HG02870 (cell line): ENCODE data around the gene CPSF7.
"Not testable (repeated sequence)": the region's sequence is repeated elsewhere in the genome, so short reads cannot be mapped to it uniquely, and the experiment has no call there.

ENCODE experiments used
- ATAC-seq: cut with Tn5 transposase; IDR thresholded peaks from one replicate; pipeline ENCODE4 v1.9.1; 2021; ENCODE audit warnings: mild to moderate bottlenecking, moderate library complexity; ENCODE audit not compliant: unreplicated experiment

Gene CPSF7

GRCh38 chr11:61442616-61443015 lies 12.8 kb upstream of the CPSF7 start:
- no peak for ATAC-seq

GRCh38 chr11:61439615-61440014 lies 9.8 kb upstream of the CPSF7 start:
- ATAC-seq: no peak

GRCh38 chr11:61437496-61437895 lies 7.7 kb upstream of the CPSF7 start:
- no peak for ATAC-seq

- not testable (repeated sequence) for ATAC-seq
These were observed 1.1 kb upstream of the CPSF7 start for GRCh38 chr11:61430839-61431238.

GRCh38 chr11:61429346-61429690 lies 457 bp downstream of the CPSF7 start:
- ATAC-seq: peak; percentile 50

GRCh38 chr11:61425367-61426131 lies 4.2 kb downstream of the CPSF7 start:
- ATAC-seq: no peak

GRCh38 chr11:61422226-61422625 lies 7.5 kb downstream of the CPSF7 start:
- ATAC-seq: no peak

GRCh38 chr11:61418136-61418535 lies 11.6 kb downstream of the CPSF7 start:
- no peak for ATAC-seq

- no peak for ATAC-seq
These were observed 12.1 kb downstream of the CPSF7 start for GRCh38 chr11:61417670-61418069.

- no peak for ATAC-seq
These were observed 12.8 kb downstream of the CPSF7 start for GRCh38 chr11:61416941-61417340.

GRCh38 chr11:61415381-61415780 lies 14.4 kb downstream of the CPSF7 start:
- no peak for ATAC-seq

GRCh38 chr11:61414547-61414946 lies 15.2 kb downstream of the CPSF7 start:
- no peak for ATAC-seq

- no peak for ATAC-seq
These were observed 16.3 kb downstream of the CPSF7 start for GRCh38 chr11:61413496-61413895.

- ATAC-seq: no peak
These were observed 18.2 kb downstream of the CPSF7 start for GRCh38 chr11:61411589-61411988.

- no peak for ATAC-seq
These were observed 22.6 kb downstream of the CPSF7 start for GRCh38 chr11:61406991-61407728.

GRCh38 chr11:61406067-61406466 lies 23.7 kb downstream of the CPSF7 start:
- ATAC-seq: no peak

GRCh38 chr11:61404641-61405040 lies 25.1 kb downstream of the CPSF7 start:
- no peak for ATAC-seq

- no peak for ATAC-seq
These were observed 25.7 kb downstream of the CPSF7 start for GRCh38 chr11:61404103-61404502.

GRCh38 chr11:61403658-61404057 lies 26.1 kb downstream of the CPSF7 start:
- ATAC-seq: no peak

- ATAC-seq: no peak
These were observed 28.2 kb downstream of the CPSF7 start for GRCh38 chr11:61401573-61401972.

GRCh38 chr11:61401173-61401572 lies 28.6 kb downstream of the CPSF7 start:
- ATAC-seq: no peak

GRCh38 chr11:61392981-61393595 lies 36.7 kb downstream of the CPSF7 start:
- ATAC-seq: no peak
